NOMO-1 treated with DMSO at 0.1 percent for 48 hours (cell line): ENCODE results near the gene RPS3.

Experiments used
- DNase-seq: peaks from one replicate; lab custom pipeline; 2025; ENCODE audit not compliant: unreplicated experiment; lab: John Stamatoyannopoulos, UW

RPS3 gene

GRCh38 chr11:75434051-75434450 lies 34.7 kb downstream of the RPS3 start:
- no peak for DNase-seq

- DNase-seq: no peak
Measured at GRCh38 chr11:75434886-75435570, 35.7 kb downstream of the RPS3 start.

- no peak for DNase-seq
Measured at GRCh38 chr11:75435571-75435925, 36.2 kb downstream of the RPS3 start.

GRCh38 chr11:75436806-75437205 lies 37.5 kb downstream of the RPS3 start:
- DNase-seq: no peak

GRCh38 chr11:75437966-75438659 lies 38.8 kb downstream of the RPS3 start:
- DNase-seq: no peak

GRCh38 chr11:75439026-75439425 lies 39.7 kb downstream of the RPS3 start:
- no peak for DNase-seq

GRCh38 chr11:75439495-75440120 lies 40.3 kb downstream of the RPS3 start:
- DNase-seq: no peak

- no peak for DNase-seq
Measured at GRCh38 chr11:75440960-75441803, 41.9 kb downstream of the RPS3 start.

- DNase-seq: no peak
Measured at GRCh38 chr11:75441804-75442132, 42.5 kb downstream of the RPS3 start.

- DNase-seq: no peak
Measured at GRCh38 chr11:75442161-75442885, 43.0 kb downstream of the RPS3 start.

GRCh38 chr11:75443043-75443442 lies 43.7 kb downstream of the RPS3 start:
- DNase-seq: no peak

GRCh38 chr11:75445315-75445953 lies 46.1 kb downstream of the RPS3 start:
- DNase-seq: peak; percentile 21

GRCh38 chr11:75447415-75447814 lies 48.1 kb downstream of the RPS3 start:
- no peak for DNase-seq

GRCh38 chr11:75449271-75449670 lies 50.0 kb downstream of the RPS3 start:
- no peak for DNase-seq

GRCh38 chr11:75449776-75450175 lies 50.5 kb downstream of the RPS3 start:
- DNase-seq: no peak

GRCh38 chr11:75450236-75450635 lies 50.9 kb downstream of the RPS3 start:
- DNase-seq: no peak

- no peak for DNase-seq
Measured at GRCh38 chr11:75450826-75451821, 51.8 kb downstream of the RPS3 start.

- no peak for DNase-seq
Measured at GRCh38 chr11:75453916-75454655, 54.8 kb downstream of the RPS3 start.

GRCh38 chr11:75454987-75455386 lies 55.7 kb downstream of the RPS3 start:
- DNase-seq: no peak
